T-helper 9 cell (primary cell): Measurements from ENCODE around the gene TPX2.
A peak's percentile ranks its signal among the peaks of the same experiment; 100 is the strongest.
"Not testable (repeated sequence)": the region's sequence is repeated elsewhere in the genome, so short reads cannot be mapped to it uniquely, and the experiment has no call there.

Experiments
- DNase-seq: peaks from one replicate; pipeline ENCODE4 v3.0.0-alpha.2; 2020

TPX2 gene

DNA sequence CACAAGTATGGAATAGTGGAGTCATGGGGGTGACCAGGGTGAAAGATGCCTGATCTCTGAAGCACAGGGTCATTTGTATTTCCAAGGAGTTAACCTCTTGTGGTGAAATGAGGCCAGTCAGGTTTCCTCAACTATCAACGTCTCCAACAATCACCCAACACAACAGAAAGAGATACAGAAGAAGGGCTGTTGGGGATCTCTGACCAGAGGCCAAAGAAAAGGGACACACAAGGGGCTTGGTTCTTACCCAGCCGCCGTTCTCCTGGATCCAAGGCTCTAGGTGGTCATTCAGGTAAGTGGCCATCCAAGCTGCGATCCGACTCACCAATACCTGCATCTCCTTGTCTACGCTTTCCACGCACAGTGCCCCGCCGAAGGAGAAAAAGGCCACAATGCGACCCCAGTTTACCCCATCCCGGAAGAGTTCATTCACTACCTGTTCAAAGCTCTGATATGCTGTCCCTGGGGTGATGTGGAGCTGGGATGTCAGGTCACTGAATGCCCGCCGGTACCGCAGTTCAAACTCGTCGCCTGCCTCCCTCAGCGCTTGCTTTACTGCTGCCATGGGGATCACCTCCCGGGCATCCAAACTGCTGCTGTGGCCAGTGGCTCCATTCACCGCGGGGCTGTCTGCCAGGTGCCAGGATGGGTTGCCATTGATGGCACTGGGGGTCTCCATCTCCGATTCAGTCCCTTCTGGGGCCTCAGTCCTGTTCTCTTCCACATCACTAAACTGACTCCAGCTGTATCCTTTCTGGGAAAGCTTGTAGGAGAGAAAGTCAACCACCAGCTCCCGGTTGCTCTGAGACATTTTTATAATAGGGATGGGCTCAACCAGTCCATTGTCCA is 17.5 kb upstream of the TPX2 start:
- DNase-seq: no peak

GRCh38 chr20:31722257-31723068 is 16.6 kb upstream of the TPX2 start, which contains the start of gene BCL2L1:
TSS of gene BCL2L1 (minus strand) at chr20:31722868. CDS start at chr20:31722218, 650 bp downstream.
- peak; percentile 53 for DNase-seq

GRCh38 chr20:31723069-31723318 is 16.1 kb upstream of the TPX2 start:
- DNase-seq: no peak

DNA sequence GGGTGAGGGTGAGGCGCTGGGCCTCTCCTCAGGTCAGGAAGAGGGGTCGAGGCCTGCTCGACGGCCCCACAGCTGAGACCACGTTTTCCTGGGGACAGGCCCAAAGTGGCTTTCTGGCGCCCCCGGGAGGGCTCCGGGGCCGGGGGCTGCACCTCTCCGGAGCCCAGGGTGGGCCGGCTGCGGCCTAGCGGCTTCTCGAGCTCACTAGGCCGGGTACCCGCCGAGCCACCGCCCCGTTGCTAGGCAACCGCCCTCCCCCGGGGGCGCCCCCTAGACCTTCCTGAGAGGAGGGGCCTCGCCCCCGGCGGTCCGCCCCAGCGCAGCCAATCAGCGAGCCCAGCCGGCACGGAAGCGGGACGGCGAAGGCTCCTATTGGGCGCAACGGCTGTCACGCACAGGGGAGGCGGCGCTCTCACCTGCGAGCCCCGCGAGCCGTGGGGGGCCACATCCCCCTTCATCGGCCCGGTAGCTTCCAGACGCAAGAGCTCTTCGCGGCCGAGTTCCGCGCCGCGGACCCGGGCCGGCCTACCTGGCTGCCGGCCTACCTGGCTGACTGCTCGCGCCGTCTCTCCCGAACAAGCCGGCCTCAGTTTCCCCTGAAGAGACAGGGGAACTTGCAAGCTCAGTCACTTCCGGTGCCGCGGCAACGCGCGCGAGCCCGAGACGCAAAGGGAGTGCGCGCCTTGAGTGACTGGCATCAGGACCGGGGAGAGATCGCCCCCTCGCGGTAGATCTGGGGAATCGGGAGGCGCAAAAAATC is 15.6 kb upstream of the TPX2 start:
- DNase-seq: peak; percentile 96

DNA sequence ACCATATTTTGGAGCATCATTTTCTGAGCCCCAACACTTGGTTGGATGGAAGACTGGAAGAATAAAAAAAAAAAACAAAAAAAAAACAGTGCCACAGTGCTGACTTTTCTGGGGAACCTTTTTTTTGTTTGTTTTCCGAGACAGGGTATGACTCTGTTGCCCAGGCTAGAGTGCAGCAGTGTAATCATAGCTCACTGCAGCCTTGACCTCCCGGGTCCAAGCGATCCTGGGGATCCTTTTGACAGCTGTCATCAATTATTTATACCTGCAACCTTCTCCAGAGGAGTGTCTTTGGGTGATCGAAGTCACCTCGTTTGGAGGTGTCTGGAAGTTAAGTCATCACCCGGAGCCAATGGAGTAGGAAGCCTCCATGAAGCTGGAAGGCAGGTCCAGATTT is 7.8 kb upstream of the TPX2 start:
- DNase-seq: no peak

DNA sequence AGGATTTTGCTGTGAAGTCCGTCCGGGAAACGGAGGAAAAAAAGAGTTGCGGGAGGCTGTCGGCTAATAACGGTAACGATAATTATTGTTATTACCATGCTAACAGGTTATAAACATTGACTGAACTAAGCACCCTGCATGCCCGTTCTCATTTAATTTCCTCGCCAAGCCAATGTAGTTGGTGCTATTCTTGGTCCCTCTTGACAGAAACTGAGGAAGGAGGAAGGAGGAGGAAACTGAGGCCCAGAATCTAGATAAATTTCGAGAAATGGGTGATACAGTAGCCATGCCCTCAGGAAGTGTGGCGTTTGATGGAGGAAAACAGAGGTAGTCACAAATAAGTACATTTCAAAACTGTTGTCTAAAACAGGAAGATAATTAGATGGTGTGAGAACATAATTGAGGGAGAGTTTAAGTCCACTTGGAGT is 474 bp downstream of the TPX2 start:
- DNase-seq: no peak

DNA sequence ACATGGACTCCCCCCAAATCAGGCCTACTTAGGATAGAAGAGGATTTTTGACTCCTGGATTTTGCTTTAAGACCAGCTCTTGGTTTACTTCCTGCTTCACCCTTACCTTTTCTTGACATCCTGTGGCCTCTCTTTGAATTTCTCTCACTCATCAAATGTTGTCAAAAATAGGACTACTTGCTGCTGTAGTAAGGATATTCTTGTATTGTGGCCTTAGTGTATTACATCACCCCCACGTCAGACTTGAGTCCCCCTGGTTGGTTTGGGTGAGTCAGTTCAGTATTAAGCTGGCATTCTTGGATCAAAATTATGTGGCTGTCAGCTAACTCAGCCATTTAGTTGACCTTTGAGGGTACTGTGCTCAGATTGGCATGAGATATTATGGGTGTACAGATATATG is 1.1 kb downstream of the TPX2 start:
- no peak for DNase-seq

- DNase-seq: no peak
Measured at GRCh38 chr20:31740656-31741323, 1.7 kb downstream of the TPX2 start.

DNA sequence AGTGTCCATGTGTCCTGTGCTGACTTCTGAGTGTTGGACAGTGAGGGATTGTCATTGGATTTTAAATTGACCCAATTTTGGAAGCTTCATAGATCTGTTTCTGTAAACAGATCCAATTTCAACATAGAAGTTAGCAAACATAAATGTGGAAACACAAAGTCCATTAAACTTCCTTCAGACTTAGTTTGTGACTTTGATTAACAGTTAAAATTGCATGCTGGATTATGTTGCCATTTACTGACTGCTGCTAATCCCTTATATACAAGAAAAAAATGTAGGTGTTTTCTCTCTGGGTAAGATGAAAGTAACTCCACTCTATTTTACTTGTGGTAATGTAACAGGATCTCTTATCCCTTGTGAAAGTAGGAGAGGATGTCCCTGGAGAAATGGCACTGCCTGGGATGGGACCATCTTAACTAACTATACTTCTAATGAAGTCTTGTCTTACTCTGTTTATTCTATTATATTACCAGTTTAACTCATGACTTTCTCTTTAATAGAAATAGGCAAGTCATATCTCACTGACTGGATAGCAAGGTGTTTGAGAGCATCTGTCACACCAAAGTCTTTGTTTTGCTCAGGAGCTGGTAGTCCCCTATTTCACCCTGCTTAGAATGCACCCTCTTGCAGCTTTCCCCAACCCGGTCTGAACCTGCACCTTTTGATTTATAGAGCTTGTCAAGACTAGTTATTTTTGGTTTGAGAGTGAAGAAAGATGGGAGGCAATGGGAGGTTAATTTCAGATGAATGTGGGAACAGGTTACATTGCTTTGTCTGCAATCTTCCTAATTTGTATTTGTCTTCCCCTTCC is 7.2 kb downstream of the TPX2 start:
- no peak for DNase-seq

DNA sequence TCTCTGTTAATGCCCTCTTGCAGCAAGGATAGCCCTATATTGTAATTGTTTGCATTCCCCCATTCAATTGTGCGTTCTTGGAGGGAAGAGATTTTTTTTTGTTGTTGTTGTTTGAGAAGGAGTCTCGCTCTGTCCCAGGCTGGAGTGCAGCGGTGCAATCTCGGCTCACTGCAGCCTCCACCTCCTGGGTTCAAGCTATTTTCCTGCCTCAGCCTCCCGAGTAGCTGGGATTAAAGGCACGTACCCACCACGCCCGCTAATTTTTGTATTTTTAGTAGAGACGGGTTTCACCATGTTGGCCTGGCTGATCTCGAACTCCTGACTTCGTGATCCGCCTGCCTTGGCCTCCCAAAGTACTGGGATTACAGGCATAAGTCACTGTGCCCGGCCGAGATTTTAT is 7.9 kb downstream of the TPX2 start:
- not testable (repeated sequence) for DNase-seq

DNA sequence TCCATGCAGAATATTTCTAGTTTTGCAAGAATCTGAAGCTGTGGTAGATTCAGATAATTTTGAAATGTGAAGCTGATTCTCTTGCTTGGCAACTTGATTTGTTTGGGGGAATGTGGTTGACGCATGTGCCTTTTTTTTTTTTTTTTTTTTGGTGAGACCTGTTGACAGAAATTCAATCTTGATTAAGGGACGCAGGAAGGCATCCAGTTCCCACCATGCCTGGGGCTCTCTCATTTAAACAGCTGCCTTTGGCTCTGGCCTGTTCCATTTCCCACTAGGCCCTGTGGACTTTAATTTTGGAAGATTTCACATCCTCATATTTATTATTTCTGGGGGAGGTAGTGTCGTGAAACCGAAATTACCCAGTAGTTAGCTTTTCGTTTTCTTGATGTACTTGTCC is 8.6 kb downstream of the TPX2 start:
- DNase-seq: no peak

GRCh38 chr20:31749223-31749622 is 10.1 kb downstream of the TPX2 start:
- DNase-seq: no peak

- DNase-seq: no peak
Measured at GRCh38 chr20:31751126-31751525, 12.0 kb downstream of the TPX2 start.

DNA sequence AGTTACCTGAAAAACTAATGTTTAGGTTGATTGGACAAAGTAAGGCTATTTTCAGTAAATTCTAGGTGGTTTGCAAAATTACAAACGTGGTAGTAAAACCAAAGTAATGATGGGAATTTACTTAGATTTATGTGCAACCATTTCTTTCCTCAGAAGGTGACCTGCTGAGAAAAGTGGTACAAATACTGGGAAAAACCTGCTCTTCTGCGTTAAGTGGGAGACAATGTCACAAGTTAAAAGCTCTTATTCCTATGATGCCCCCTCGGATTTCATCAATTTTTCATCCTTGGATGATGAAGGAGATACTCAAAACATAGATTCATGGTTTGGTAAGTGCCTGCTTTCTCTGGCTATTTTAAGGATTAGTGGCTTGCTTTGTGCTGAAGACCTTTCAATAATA is 18.2 kb downstream of the TPX2 start:
- no peak for DNase-seq

- DNase-seq: no peak
Measured at GRCh38 chr20:31758521-31758920, 19.4 kb downstream of the TPX2 start.

DNA sequence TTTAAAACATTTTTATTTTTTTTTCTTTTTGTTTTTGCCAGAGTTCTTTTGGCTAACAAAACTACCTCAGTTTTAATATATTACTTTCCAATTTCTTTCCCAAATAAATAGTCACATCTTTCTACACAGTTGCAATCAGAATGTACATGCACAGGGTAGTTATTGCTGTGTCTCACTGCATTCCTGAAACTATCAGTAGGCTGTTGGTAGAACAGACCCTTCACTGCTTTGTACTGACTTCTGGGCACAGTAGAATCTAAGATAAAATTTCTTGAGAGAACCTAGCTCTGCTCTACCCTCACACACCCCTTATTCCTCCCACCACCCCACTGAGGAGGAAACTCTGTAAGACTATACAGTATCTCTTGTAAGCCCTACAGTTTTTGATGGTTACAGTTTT is 19.9 kb downstream of the TPX2 start:
- no peak for DNase-seq

DNA sequence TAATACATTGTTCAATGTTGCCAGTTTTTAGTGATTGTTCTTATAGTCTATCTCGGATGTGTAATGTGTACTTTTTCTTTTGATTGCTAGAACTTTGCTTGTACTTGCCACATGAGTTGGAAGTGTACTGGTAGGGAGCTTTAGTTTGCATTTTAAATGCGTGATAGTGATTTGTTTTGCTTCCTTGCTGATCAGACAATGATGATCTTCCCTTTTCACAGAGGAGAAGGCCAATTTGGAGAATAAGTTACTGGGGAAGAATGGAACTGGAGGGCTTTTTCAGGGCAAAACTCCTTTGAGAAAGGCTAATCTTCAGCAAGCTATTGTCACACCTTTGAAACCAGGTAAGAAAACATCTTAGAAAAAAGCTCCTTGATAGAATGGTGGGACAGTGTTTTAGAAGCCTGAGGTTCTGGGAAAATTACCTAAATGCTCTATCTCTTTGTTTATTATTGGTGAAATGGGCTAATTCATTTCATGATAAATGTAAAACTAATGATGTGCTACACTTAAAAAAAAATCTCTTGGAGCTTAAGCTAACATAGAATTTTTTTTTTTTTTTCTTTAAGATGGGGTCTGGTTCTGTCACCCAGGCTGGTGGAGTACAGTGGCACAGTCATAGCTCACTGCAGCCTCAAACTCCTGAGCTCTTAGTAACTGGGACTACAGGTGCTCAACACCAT is 20.9 kb downstream of the TPX2 start:
- no peak for DNase-seq

DNA sequence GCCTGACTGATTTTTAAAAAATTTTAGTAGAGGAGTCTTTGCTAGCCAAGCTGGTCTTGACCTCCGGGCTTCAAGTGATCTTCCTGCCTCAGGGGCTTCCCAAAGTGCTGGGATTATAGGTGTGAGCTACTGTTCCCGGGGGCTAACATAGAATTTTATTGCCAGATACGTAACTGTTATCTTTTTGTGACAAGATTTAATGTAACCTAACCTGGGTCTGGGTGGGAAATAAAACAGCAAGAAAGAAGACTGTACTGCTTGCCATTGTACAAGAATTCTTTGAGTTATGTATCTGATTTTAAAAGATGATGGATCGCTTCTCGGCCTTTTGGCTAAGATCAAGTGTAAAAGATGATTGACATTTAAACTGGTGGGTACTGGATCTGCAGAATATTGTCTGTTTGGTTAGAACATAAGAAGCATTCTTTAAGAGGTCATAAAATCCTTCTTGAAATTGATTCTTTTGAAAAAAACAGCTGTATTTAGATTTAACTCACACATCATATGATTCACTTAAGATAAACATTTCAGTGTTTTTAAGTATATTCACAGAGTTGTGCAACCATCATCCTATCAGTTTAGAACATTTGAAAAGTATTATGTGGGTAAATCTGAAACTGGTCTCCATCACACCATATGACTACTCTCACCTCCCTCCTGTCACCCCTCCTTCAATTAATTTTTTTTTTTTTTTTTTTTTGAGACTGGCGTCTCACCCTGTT is 21.6 kb downstream of the TPX2 start:
- no peak for DNase-seq

DNA sequence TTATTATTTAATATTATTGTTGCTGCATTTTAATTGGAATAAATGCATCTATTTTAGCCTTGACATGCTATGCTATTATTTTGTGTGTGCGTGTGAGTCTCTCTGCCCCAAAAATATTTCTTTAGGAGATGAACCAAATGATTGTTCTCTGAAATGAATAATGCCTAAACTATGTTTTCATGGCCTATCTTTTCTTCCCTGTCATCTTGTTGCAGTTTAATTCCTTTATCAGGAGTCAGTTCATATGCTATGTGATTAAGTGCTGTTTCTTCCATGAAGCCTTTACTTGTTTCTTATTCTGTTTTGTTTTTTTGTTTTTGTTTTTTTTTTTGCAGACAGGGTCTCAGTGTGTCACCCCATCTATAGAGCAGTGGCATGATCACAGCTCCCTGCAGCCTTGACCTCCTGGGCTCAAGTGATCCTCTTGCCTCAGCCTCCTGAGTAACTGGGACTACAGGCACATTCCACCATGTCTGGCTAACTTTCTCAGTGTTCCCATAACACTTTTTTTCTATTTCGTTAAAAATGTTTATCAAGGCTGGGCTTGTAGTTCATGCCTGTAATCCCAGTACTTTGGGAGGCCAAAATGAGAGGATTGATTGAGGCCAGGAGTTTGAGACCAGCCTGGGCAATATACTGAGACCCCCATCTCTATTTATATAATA is 25.7 kb downstream of the TPX2 start:
- no peak for DNase-seq

DNA sequence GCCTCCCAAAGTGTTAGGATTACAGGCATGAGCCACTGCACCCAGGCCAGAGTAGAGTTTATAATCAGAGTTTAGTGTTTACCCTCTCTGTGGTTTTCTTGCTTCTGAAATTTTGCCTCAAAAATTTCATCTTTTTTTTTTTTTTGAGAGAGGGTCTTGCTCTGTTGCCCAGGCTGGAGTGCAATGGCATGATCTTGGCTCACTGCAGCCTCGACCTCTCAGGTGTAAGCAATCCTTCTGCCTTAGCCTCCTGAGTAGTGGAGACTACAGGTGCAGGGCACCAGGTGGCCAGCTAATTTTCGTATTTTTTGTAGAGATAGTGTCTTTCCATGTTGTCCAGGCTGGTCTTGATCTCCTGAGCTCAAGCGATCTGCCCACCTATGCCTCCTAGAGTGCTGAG is 28.7 kb downstream of the TPX2 start:
- no peak for DNase-seq
